HEK293 (cell line): ENCODE measurements around the gene LIX1L.
A peak's percentile ranks its signal among the peaks of the same experiment; 100 is the strongest.

ENCODE experiments used
- AEBP2 ChIP-seq: fragments of 450-650 bp; formaldehyde crosslinking; IDR thresholded peaks from 2 replicates; pipeline ENCODE4 v1.5.1; 2016; ENCODE audit warnings: missing biosample characterization, missing genetic modification characterization, borderline replicate concordance
- BCL11B ChIP-seq: fragments of 450-650 bp; formaldehyde crosslinking; IDR thresholded peaks from 2 replicates; pipeline ENCODE4 v1.5.1; 2016; ENCODE audit warnings: low read depth, missing biosample characterization, missing genetic modification characterization
- GLIS1 ChIP-seq: fragments of 450-650 bp; formaldehyde crosslinking; IDR thresholded peaks from 2 replicates; pipeline ENCODE4 v1.5.1; 2016; ENCODE audit warnings: missing biosample characterization, missing genetic modification characterization
- HOXC10 ChIP-seq: sonication (generic); formaldehyde crosslinking; IDR thresholded peaks from 2 replicates; pipeline ENCODE4 v1.8.1; 2023; ENCODE audit warnings: mild to moderate bottlenecking, missing genetic modification reagents
- IKZF3 ChIP-seq: fragments of 450-650 bp; IDR thresholded peaks from 2 replicates; pipeline ENCODE4 v1.5.0; 2018; ENCODE audit warnings: missing biosample characterization, mild to moderate bottlenecking, missing genetic modification characterization, moderate library complexity
- PBX3 ChIP-seq: sonication (generic); formaldehyde crosslinking; IDR thresholded peaks from 2 replicates; pipeline ENCODE4 v1.8.1; 2022; ENCODE audit warnings: mild to moderate bottlenecking, moderate library complexity, missing genetic modification reagents
- PRDM2 ChIP-seq: fragments of 450-650 bp; formaldehyde crosslinking; IDR thresholded peaks from 2 replicates; pipeline ENCODE4 v1.5.1; 2016; ENCODE audit warnings: missing biosample characterization, missing genetic modification characterization, borderline replicate concordance
- ZBTB11 ChIP-seq: fragments of 450-650 bp; formaldehyde crosslinking; conservative IDR thresholded peaks from 2 replicates; pipeline ENCODE4 v1.5.1; 2016; ENCODE audit warnings: low read depth, missing biosample characterization, missing genetic modification characterization
- ZBTB48 ChIP-seq: fragments of 450-650 bp; formaldehyde crosslinking; IDR thresholded peaks from 2 replicates; pipeline ENCODE4 v1.5.1; 2016; ENCODE audit warnings: missing biosample characterization, missing genetic modification characterization
- ZBTB7A ChIP-seq: fragments of 450-650 bp; formaldehyde crosslinking; IDR thresholded peaks from 2 replicates; pipeline ENCODE4 v1.5.1; 2016; ENCODE audit warnings: low read depth, missing biosample characterization, missing genetic modification characterization
- ZNF112 ChIP-seq: fragments of 450-650 bp; formaldehyde crosslinking; IDR thresholded peaks from 2 replicates; pipeline ENCODE4 v1.5.0; 2017; ENCODE audit warnings: missing biosample characterization, missing genetic modification characterization
- ZNF16 ChIP-seq: fragments of 450-650 bp; formaldehyde crosslinking; IDR thresholded peaks from 2 replicates; pipeline ENCODE4 v1.5.1; 2016; ENCODE audit warnings: low read depth, missing biosample characterization, missing genetic modification characterization
- ZNF184 ChIP-seq: fragments of 450-650 bp; IDR thresholded peaks from 2 replicates; pipeline ENCODE4 v1.5.1; 2018; ENCODE audit warnings: missing biosample characterization, mild to moderate bottlenecking, missing genetic modification characterization
- ZNF214 ChIP-seq: fragments of 450-650 bp; formaldehyde crosslinking; IDR thresholded peaks from 2 replicates; pipeline ENCODE4 v1.5.1; 2017; ENCODE audit warnings: missing biosample characterization, mild to moderate bottlenecking, missing genetic modification characterization, borderline replicate concordance
- ZNF23 ChIP-seq: fragments of 450-650 bp; formaldehyde crosslinking; IDR thresholded peaks from 2 replicates; pipeline ENCODE4 v1.5.1; 2016; ENCODE audit warnings: missing biosample characterization, missing genetic modification characterization, borderline replicate concordance
- ZNF248 ChIP-seq: fragments of 450-650 bp; formaldehyde crosslinking; IDR thresholded peaks from 2 replicates; pipeline ENCODE4 v1.5.1; 2017; ENCODE audit warnings: missing biosample characterization, missing genetic modification characterization
- ZNF266 ChIP-seq: fragments of 450-650 bp; formaldehyde crosslinking; IDR thresholded peaks from 2 replicates; pipeline ENCODE4 v1.5.1; 2016; ENCODE audit warnings: missing biosample characterization, missing genetic modification characterization, low read depth
- ZNF529 ChIP-seq: fragments of 450-650 bp; formaldehyde crosslinking; IDR thresholded peaks from 2 replicates; pipeline ENCODE4 v1.5.1; 2017; ENCODE audit warnings: missing genetic modification characterization, missing biosample characterization; ENCODE audit not compliant: insufficient replicate concordance
- ZNF530 ChIP-seq: fragments of 450-650 bp; formaldehyde crosslinking; IDR thresholded peaks from 2 replicates; pipeline ENCODE4 v1.5.1; 2016; ENCODE audit warnings: low read depth, missing biosample characterization, missing genetic modification characterization
- ZNF544 ChIP-seq: fragments of 450-650 bp; formaldehyde crosslinking; IDR thresholded peaks from 2 replicates; pipeline ENCODE4 v1.5.0; 2017; ENCODE audit warnings: missing biosample characterization, missing genetic modification characterization
- ZNF548 ChIP-seq: fragments of 450-650 bp; formaldehyde crosslinking; IDR thresholded peaks from 2 replicates; pipeline ENCODE4 v1.5.1; 2016; ENCODE audit warnings: missing biosample characterization, missing genetic modification characterization
- ZNF558 ChIP-seq: fragments of 450-650 bp; formaldehyde crosslinking; IDR thresholded peaks from 2 replicates; pipeline ENCODE4 v1.5.1; 2016; ENCODE audit warnings: missing biosample characterization, missing genetic modification characterization
- ZNF561 ChIP-seq: fragments of 450-650 bp; IDR thresholded peaks from 2 replicates; pipeline ENCODE4 v1.5.1; 2018; ENCODE audit warnings: missing biosample characterization, missing genetic modification characterization, borderline replicate concordance
- ZNF664 ChIP-seq: fragments of 450-650 bp; formaldehyde crosslinking; IDR thresholded peaks from 2 replicates; pipeline ENCODE4 v1.5.1; 2016; ENCODE audit warnings: missing biosample characterization, missing genetic modification characterization
- ZNF791 ChIP-seq: fragments of 450-650 bp; formaldehyde crosslinking; IDR thresholded peaks from 2 replicates; pipeline ENCODE4 v1.5.1; 2016; ENCODE audit warnings: missing biosample characterization, missing genetic modification characterization
- ZXDB ChIP-seq: fragments of 450-650 bp; formaldehyde crosslinking; IDR thresholded peaks from 2 replicates; pipeline ENCODE4 v1.5.1; 2016; ENCODE audit warnings: missing biosample characterization, missing genetic modification characterization

Gene LIX1L

DNA sequence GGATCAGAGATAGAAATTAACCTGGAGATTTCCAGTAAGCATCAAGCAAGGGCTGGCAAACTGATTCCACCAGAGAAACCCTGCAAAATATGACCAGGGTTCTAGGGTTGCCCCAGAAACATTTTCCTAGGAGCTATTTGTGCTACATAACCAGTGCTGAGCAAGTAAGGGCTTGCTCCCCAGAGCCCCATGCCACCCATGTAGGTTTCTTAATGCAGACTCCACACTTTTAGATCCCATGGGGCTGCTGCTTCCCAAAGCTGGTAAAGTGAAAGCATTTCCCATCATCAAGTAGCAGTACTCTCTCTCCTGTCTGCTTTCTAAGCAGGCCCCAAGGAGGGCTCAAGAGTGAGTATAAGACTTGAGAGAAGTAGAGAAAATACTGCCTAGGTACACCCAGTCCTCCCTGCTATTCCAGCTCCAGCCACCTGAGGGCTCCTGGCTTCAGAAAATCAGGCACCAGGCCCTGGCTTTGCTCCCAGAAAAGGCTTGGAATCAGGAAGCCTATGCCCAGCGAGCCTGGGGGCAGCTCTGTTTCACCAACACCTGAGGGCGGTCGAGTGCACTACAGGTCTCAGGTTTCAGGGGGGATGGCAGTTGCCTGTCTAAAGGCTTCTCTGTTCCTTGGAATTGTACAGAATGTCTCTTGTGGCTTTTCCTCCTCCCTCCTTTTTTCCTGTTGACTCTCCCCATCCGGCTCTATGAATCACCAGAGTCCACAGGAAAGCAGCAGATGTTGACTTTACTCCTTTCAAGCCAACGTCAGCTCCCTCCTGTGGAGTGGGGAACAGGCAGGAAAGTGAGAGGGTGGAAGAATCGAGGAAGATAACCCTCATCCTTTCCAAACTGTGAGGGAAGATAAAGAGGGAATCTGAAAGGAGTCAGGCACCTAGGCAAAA, 66.0 kb downstream of the LIX1L start (continued):
- TF ChIP-seq PBX3 (CRISPR knock-in tag) = no peak
- TF ChIP-seq ZNF23 (tag by site-specific recombination) = no peak
- no peak for TF ChIP-seq AEBP2 (tag by site-specific recombination)
- 0 out of 2 replicates have a peak, but pooled peaks have one; percentile 9 for TF ChIP-seq ZNF184 (tag by site-specific recombination)
- TF ChIP-seq HOXC10 (CRISPR knock-in tag) = no peak
- TF ChIP-seq ZBTB7A = no peak
- TF ChIP-seq ZNF530 = no peak
- TF ChIP-seq ZNF266 = no peak
- TF ChIP-seq GLIS1 (tag by site-specific recombination) = peak; percentile 89
- no peak for TF ChIP-seq ZNF548 (tag by site-specific recombination)
- TF ChIP-seq ZNF544 (tag by site-specific recombination) = no peak
- TF ChIP-seq ZNF561 (tag by site-specific recombination) = no peak
- TF ChIP-seq ZNF558 (tag by site-specific recombination) = peak; percentile 20
- no peak for TF ChIP-seq ZNF214 (tag by site-specific recombination)
- peak; percentile 55; the same call in 1 of the 2 replicates for TF ChIP-seq ZNF664 (tag by site-specific recombination)
- no peak for TF ChIP-seq ZNF16 (tag by site-specific recombination)
- peak; percentile 68 for TF ChIP-seq ZXDB (tag by site-specific recombination)
- no peak for TF ChIP-seq PRDM2 (tag by site-specific recombination)
- no peak for TF ChIP-seq ZNF112
- TF ChIP-seq ZBTB48 (tag by site-specific recombination) = 0 out of 2 replicates have a peak, but pooled peaks have one; percentile 31
- no peak for TF ChIP-seq ZNF791 (tag by site-specific recombination)
- no peak for TF ChIP-seq ZBTB11 (tag by site-specific recombination)
- no peak for TF ChIP-seq BCL11B
- no peak for TF ChIP-seq ZNF529 (tag by site-specific recombination)
- no peak for TF ChIP-seq ZNF248 (tag by site-specific recombination)
- TF ChIP-seq IKZF3 (tag by site-specific recombination) = peak; percentile 100
